ENCODE measurements around the gene FGD3.

The FGD3 gene

DNA sequence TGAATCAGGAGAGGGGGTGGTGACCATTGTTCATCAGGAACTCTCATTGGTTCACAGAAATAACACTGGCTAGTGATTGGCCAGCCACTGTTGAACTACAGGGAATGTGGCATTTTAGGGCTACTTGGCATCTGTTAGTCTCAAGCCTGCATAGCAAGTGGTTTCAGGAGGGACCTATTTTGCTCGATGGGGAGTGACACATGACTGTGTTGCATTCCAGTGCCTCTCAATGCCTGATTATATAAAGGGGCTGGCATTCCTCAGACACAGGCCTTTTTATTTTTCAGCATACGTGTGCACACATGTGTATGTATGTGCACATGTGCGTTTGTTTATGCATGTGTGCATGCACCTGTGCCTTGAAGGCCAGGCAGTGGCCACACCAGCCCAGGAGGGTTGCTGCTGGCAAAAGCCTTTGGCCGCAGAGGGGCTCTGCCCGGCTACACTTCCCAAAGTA is 23.2 kb downstream of the FGD3 start:
- FAIRE-seq (no peak), DNase-seq (ENCODE audit: insufficient read length) (no peak)
- TF ChIP-seq POLR2A (IDR thresholded peaks at IDR 0.05; ENCODE audit: low read depth, low read length) = no peak
- no peak for TF ChIP-seq TAF1 (IDR thresholded peaks at IDR 0.05; ENCODE audit: borderline replicate concordance, low read depth, low read length)
- no peak for TF ChIP-seq POLR2AphosphoS5 (IDR thresholded peaks at IDR 0.05; ENCODE audit: low read depth, low read length)

DNA sequence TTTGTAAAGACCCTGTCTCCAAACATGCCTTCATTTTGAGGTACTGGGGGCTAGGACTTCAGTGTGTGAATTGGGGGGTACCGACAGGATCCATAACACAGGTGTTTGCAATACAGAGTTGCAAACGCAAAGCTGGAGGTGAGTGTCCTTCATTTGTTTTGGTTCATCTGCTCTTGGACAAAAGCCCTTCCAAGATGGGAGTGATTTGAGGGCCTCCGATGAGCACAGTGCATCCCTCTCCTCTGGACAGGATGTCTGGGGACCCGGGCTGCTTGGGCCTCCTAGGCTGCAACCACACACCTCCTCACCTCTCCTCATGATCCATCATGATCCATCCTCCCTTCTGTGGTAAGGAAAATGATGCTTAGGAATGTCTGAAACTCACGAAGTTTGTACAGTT is 23.8 kb downstream of the FGD3 start:
- TF ChIP-seq POLR2A (IDR thresholded peaks at IDR 0.05; ENCODE audit: low read depth, low read length) (no peak), POLR2AphosphoS5 (IDR thresholded peaks at IDR 0.05; ENCODE audit: low read depth, low read length) (no peak), TAF1 (IDR thresholded peaks at IDR 0.05; ENCODE audit: borderline replicate concordance, low read depth, low read length) (no peak)
- no peak for DNase-seq (ENCODE audit: insufficient read length)
- FAIRE-seq = no peak

DNA sequence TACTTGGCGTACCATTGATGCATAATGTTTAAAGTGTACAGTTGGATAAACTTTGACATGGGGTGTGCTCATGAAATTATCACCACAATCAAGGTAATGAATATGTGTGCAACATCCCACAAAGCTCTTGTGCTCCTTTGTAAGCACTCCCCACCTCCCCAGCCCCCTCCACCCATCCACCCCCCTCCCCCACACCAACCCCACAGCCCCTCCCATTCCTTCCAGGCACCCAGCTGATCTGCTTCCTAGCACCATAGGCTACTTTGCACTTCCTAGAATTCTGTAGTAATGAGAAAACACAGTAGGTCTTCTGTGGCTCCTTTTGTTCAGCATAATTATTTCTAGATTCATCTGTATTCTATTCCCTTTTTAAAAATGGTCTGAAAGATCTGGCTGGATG is 24.5 kb downstream of the FGD3 start:
- FAIRE-seq = no peak
- TF ChIP-seq POLR2A (IDR thresholded peaks at IDR 0.05; ENCODE audit: low read depth, low read length) (no peak), POLR2AphosphoS5 (IDR thresholded peaks at IDR 0.05; ENCODE audit: low read depth, low read length) (no peak), TAF1 (IDR thresholded peaks at IDR 0.05; ENCODE audit: borderline replicate concordance, low read depth, low read length) (no peak)
- no peak for DNase-seq (ENCODE audit: insufficient read length)

DNA sequence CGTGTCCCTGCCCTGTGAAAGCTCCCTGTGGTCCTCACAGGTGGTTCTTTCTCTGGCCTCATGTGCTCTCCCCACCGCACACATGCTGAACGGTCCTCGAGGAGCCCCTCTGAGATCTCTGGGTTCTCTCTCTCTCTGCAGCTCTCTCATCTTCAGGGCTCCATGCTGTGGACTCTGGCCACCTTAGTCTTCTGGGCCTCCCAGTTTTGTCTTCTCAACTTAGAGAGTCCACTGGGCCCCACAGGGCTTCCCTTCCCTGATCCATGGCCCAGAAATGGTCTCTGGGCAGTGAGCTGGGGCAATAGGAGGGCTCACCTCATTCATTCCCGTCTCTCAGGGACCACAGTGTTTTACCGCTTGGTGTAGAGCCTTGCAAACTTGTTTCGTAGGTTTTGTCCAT is 26.4 kb downstream of the FGD3 start:
- FAIRE-seq (no peak), DNase-seq (ENCODE audit: insufficient read length) (no peak)
- TF ChIP-seq TAF1 (IDR thresholded peaks at IDR 0.05; ENCODE audit: borderline replicate concordance, low read depth, low read length) (no peak), POLR2AphosphoS5 (IDR thresholded peaks at IDR 0.05; ENCODE audit: low read depth, low read length) (no peak), POLR2A (IDR thresholded peaks at IDR 0.05; ENCODE audit: low read depth, low read length) (no peak)

DNA sequence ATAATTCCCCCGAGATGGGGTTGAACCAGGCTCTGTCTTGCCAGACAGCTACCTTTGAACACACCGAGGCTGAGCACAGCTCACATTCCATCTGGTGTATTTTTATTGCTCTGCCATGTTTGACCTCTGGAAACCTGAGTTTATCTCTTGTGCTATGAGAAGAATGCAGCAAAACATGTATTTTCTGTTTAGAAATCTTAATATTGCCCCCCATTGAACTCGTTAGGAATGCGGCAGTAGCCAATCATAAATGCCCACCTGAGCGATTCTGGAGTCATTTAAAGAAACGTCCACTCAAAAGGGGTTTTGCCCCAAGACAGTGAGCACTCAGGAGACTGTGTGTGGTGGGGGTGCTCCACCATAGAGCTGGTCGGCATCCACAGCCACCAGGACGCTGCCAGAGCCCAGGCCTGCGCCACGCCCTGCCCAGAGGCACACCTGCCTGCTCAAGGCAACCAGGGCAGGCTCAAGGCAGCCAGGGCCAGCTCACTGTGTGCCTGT is 26.9 kb downstream of the FGD3 start:
- no peak for DNase-seq (ENCODE audit: insufficient read length)
- TF ChIP-seq POLR2A (IDR thresholded peaks at IDR 0.05; ENCODE audit: low read depth, low read length) (no peak), POLR2AphosphoS5 (IDR thresholded peaks at IDR 0.05; ENCODE audit: low read depth, low read length) (no peak), TAF1 (IDR thresholded peaks at IDR 0.05; ENCODE audit: borderline replicate concordance, low read depth, low read length) (no peak)
- no peak for FAIRE-seq

DNA sequence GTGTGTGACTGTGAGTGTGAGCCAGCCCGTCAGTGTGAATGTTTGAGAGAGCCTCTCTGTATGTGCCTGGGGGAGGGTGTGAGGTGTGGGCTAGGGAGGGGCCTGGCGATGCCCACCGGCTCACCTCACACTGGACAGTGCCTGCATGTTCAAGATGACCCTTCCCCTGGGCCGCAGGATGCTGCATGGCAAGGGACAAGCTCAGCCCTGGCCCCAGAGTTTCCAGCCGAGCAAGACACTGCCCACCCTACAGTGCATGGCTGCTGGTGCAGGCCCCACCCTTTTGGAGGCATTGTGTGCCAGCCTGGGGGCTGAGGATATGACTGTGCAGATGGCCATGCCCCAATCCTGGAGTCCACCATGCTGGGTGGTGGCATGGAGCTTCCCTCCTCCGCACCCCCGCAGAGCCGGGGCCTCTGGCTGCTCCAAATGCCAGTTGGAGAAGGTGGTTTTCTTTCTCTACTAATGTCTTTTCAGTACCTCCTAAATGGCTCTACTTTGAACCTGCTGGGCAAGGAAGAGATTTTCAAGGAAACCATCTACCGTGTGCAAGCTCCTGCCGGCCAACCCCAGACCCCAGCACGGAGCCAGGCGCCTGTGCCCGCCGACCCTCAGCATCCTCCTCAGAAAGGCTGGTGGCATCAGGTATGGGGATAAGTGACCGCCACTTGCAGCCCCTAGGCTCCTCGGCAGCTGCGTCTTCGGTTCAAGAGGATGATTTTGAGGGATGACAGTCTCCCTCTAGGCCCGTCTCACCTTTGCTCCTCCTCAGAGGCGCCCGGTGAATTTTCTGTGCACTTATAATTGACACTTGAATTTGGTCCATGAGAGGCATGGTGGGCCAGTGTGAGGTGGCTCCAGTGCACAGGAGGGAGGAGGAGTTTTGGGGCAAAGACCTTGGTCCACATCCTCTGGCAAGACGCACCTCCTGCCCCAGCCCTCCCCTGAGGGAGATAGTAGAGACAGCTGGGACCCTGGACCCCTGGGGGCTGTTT is 27.7 kb downstream of the FGD3 start:
- TF ChIP-seq POLR2AphosphoS5 (IDR thresholded peaks at IDR 0.05; ENCODE audit: low read depth, low read length) = no peak
- TF ChIP-seq TAF1 (IDR thresholded peaks at IDR 0.05; ENCODE audit: borderline replicate concordance, low read depth, low read length) = no peak
- no peak for TF ChIP-seq POLR2A (IDR thresholded peaks at IDR 0.05; ENCODE audit: low read depth, low read length)
- DNase-seq (ENCODE audit: insufficient read length) (no peak), FAIRE-seq (no peak)

DNA sequence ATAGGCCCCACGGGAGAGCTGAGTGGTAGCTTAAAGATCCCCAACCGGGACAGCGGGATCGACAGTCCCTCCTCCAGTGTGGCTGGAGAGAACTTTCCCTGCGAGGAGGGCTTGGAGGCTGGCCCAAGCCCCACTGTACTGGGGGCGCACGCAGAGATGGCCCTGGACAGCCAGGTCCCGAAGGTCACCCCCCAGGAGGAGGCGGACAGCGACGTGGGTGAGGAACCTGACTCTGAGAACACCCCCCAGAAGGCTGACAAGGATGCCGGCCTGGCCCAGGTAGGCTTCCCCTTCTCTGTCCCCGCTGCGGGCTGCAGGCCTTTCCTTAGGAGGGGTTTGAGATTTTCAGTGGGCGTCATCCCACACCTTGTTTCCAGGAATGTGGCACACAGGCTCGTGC is 29.1 kb downstream of the FGD3 start:
- TF ChIP-seq POLR2A (IDR thresholded peaks at IDR 0.05; ENCODE audit: low read depth, low read length) = no peak
- TF ChIP-seq TAF1 (IDR thresholded peaks at IDR 0.05; ENCODE audit: borderline replicate concordance, low read depth, low read length) = no peak
- TF ChIP-seq POLR2AphosphoS5 (IDR thresholded peaks at IDR 0.05; ENCODE audit: low read depth, low read length) = no peak
- DNase-seq (ENCODE audit: insufficient read length) = no peak
- FAIRE-seq = no peak

DNA sequence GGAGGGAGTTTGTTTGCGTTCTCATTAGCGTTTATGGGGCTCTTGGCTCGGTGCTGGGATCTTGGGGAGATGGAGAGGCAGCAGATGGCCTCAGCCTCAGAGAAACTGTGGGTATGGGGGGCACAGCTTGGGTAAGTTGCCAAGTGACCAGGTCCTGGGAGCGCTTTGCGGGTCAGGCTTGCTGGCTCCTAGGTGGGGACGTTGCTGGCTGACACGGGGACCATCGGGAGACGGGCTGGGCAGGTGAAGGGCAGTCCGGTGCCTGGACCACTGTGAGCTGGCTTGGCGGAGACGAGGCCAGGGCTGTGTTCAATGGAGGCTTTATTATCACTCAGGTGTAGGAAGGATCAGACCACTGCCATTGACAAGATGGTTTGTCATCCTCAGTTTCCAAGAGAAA is 30.0 kb downstream of the FGD3 start:
- no peak for DNase-seq (ENCODE audit: insufficient read length)
- TF ChIP-seq POLR2A (IDR thresholded peaks at IDR 0.05; ENCODE audit: low read depth, low read length) (no peak), TAF1 (IDR thresholded peaks at IDR 0.05; ENCODE audit: borderline replicate concordance, low read depth, low read length) (no peak)
- no peak for FAIRE-seq

DNA sequence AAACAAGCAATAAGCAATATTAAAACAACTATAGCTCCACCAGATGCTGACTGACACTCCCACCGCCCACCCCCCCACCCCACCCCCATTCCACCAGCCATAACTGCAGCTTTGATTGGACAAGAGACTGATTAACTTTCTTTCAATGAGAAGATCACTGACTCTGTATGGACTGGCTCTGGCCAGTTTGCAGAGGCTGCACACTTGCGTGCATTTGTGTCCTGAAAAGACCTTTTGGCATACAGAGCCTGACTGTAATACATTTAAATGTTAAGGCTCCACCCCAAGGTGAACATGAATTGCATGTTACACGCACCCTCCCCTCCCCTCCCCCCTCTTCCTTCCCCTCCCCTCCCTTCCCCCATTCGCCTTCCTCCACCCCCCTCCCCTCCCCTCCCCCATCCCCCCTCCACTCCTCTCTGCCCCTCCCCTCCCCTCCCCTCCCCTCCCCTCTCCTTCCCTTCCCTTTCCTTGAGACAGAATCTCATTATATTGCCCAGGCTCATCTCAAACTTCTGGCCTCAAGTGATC is 31.1 kb downstream of the FGD3 start:
- no peak for DNase-seq (ENCODE audit: insufficient read length)
- FAIRE-seq = peak; percentile 5
- TF ChIP-seq POLR2AphosphoS5 (IDR thresholded peaks at IDR 0.05; ENCODE audit: low read depth, low read length) (no peak), TAF1 (IDR thresholded peaks at IDR 0.05; ENCODE audit: borderline replicate concordance, low read depth, low read length) (no peak), POLR2A (IDR thresholded peaks at IDR 0.05; ENCODE audit: low read depth, low read length) (no peak)

DNA sequence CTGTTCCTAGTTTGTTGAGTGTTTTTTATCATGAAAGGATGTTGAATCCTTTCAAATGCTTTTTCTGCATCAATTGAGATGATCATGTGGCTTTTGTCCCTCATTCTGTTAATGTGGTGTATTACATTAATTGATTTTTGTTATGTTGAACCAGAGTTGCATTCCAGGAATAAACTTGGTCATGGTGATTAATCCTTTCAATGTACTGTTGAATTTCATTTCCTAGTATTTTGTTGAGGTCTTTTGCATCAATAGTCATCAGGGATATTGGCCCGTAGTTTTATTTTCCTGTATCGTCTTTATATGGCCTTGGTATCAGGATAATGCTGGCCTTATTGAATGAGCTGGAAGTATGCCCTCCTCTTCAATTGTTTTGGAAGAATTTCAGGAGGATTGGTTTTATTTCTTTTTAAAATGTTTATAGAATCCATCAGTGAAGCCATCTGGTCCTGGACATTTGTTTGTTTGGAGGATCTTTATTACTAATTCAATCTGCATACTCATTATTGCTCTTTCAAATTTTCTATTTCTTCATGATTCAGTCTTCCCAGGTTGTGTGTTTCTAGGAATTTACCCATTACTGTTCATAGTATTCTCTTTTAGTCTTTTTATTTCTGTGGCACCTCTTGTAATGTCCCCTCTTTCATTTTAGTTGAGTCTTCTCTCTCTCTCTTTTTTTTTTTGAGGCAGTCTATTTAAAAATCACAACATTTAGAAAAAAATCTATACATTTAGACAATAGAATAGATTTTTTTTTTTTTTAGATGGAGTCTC is 32.1 kb downstream of the FGD3 start:
- no peak for TF ChIP-seq POLR2A (IDR thresholded peaks at IDR 0.05; ENCODE audit: low read depth, low read length)
- no peak for TF ChIP-seq TAF1 (IDR thresholded peaks at IDR 0.05; ENCODE audit: borderline replicate concordance, low read depth, low read length)
- TF ChIP-seq POLR2AphosphoS5 (IDR thresholded peaks at IDR 0.05; ENCODE audit: low read depth, low read length) = no peak
- DNase-seq (ENCODE audit: insufficient read length) (no peak), FAIRE-seq (no peak)

DNA sequence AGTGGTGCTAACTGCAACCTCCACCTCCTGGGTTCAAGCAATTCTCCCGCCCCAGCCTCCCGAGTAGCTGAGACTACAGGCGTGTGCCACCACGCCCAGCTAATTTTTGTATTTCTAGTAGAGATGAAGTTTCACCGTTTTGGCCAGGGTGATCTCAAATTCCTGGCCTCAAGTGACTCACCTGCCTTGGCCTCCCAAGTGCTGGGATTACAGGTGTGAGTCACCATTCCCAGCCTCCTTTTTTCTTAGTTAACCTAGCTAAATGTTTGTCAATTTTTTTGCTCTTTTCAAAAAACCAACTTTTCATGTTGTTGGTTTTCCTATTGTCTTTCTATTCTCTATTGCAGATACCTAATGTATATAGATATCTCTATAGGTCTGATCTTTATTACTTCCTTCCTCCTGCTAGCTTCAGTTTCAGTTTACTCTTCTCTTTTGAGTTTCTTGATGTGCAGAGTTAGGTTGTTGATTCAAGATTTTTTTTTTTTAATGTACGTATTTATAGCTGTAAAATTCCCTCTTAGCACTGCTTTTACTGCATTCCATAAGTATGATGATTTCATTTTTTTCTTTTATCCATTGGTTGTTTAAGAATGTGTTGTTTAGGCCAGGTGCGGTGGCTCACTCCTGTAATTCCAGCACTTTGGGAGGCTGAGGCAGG is 32.9 kb downstream of the FGD3 start:
- FAIRE-seq = no peak
- no peak for DNase-seq (ENCODE audit: insufficient read length)
- TF ChIP-seq TAF1 (IDR thresholded peaks at IDR 0.05; ENCODE audit: borderline replicate concordance, low read depth, low read length) = no peak
- TF ChIP-seq POLR2AphosphoS5 (IDR thresholded peaks at IDR 0.05; ENCODE audit: low read depth, low read length) = no peak
- TF ChIP-seq POLR2A (IDR thresholded peaks at IDR 0.05; ENCODE audit: low read depth, low read length) = no peak
